Osteoblast (primary cell): ENCODE data around the gene IDH2. TPM values are rescaled to one million over a fixed set of nuclear protein-coding genes. Genes with fewer than 3 reads are reported as not detected.
A peak's percentile ranks its signal among the peaks of the same experiment; 100 is the strongest.

ENCODE experiments used
- DNase-seq: peaks from one replicate; pipeline ENCODE4 v3.0.0; 2011; ENCODE audit warnings: low spot score, mixed read lengths; ENCODE audit not compliant: insufficient read length; ENCODE audit errors: missing footprints
- H2AFZ ChIP-seq: 2 replicates; pipeline ENCODE4 v1.6.0; 2011; ENCODE audit warnings: mild to moderate bottlenecking, low read length
- H3K27ac ChIP-seq: 2 replicates; pipeline ENCODE4 v1.5.1; 2011; ENCODE audit warnings: mild to moderate bottlenecking, low read depth, low read length, moderate library complexity
- H3K27me3 ChIP-seq: 2 replicates; pipeline ENCODE4 v1.6.0; 2012; ENCODE audit warnings: mild to moderate bottlenecking, control low read depth, inconsistent platforms, low read length, moderate library complexity; ENCODE audit not compliant: insufficient read depth
- H3K36me3 ChIP-seq: 2 replicates; pipeline ENCODE4 v1.5.1; 2011; ENCODE audit warnings: mild to moderate bottlenecking, low read length, control low read depth, moderate library complexity; ENCODE audit not compliant: insufficient read depth
- H3K4me1 ChIP-seq: 2 replicates; pipeline ENCODE4 v1.5.1; 2011; ENCODE audit warnings: mild to moderate bottlenecking, low read length, control low read depth, moderate library complexity; ENCODE audit not compliant: insufficient read depth
- H3K4me2 ChIP-seq: 2 replicates; pipeline ENCODE4 v1.6.0; 2011; ENCODE audit warnings: mild to moderate bottlenecking, low read length; ENCODE audit not compliant: insufficient read depth
- H3K4me3 ChIP-seq: fragments of 200-600 bp; sonication (generic); 3 replicates; pipeline ENCODE4 v1.5.1; 2012; ENCODE audit warnings: mild to moderate bottlenecking, low read length, inconsistent platforms; ENCODE audit not compliant: insufficient read depth
- H3K79me2 ChIP-seq: 2 replicates; pipeline ENCODE4 v1.6.0; 2012; ENCODE audit warnings: mild to moderate bottlenecking, low read length, control low read depth, inconsistent platforms; ENCODE audit not compliant: insufficient read depth
- H3K9me3 ChIP-seq: 2 replicates; pipeline ENCODE4 v1.5.1; 2011; ENCODE audit warnings: low read depth, low read length, control low read depth
- H4K20me1 ChIP-seq: 2 replicates; pipeline ENCODE4 v1.6.0; 2012; ENCODE audit warnings: mild to moderate bottlenecking, low read length, control low read depth; ENCODE audit not compliant: insufficient read depth
- total RNA-seq: library from RNA; depleted of rRNA; stranded (reverse); fragments of >200 nt; gene quantifications from 2 replicates; pipeline ENCODE4 v1.2.3, GENCODE V29; 2012
- TF ChIP-seq, protein P1 (sequence below): IDR thresholded peaks from 2 replicates; pipeline ENCODE4 v1.5.1; 2011; ENCODE audit warnings: mild to moderate bottlenecking, low read depth, low read length, moderate library complexity; ENCODE audit errors: extremely low read depth

IDH2 gene
- total RNA-seq, 1 donor, result 51.0 TPM

DNA sequence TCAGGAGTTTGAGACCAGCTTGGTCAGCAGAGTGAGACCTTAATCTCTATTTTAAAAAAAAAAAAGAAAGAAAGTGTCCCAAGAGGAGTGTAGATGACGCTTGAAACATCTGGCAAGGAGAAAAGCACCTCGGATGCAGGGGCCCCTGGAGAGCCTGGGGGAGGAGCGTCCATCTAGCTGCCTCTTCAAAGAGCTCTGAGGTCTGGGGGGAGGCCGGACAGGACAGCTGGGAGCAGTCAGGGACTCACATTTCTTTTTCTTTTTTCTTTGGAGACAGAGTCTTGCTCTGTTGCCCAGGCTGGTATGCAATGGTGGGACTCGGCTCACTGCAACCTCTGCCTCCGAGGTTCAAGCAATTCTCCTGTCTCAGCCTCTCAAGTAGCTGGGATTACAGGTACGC lies 3.3 kb upstream of the IDH2 start:
- Histone ChIP-seq H3K4me1 (peaks cover 20% of the 10 kb centered on the region), H3K4me3 (no peak overlapping the region), H3K4me2 (no peak overlapping the region), H3K79me2 (peaks cover 7% of the 10 kb centered on the region), H2AFZ (no peak overlapping the region), H3K27ac (no peak overlapping the region), H3K36me3 (no peaks in the 10 kb centered on the region), H3K27me3 (no peaks in the 10 kb centered on the region), H3K9me3 (no peaks in the 10 kb centered on the region), H4K20me1 (no peaks in the 10 kb centered on the region)
- DNase-seq, result peak; percentile 79
- TF ChIP-seq, protein P1, sequence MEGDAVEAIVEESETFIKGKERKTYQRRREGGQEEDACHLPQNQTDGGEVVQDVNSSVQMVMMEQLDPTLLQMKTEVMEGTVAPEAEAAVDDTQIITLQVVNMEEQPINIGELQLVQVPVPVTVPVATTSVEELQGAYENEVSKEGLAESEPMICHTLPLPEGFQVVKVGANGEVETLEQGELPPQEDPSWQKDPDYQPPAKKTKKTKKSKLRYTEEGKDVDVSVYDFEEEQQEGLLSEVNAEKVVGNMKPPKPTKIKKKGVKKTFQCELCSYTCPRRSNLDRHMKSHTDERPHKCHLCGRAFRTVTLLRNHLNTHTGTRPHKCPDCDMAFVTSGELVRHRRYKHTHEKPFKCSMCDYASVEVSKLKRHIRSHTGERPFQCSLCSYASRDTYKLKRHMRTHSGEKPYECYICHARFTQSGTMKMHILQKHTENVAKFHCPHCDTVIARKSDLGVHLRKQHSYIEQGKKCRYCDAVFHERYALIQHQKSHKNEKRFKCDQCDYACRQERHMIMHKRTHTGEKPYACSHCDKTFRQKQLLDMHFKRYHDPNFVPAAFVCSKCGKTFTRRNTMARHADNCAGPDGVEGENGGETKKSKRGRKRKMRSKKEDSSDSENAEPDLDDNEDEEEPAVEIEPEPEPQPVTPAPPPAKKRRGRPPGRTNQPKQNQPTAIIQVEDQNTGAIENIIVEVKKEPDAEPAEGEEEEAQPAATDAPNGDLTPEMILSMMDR, result no peak

- peaks cover 15% of the 10 kb centered on the region for H3K79me2 ChIP-seq
- peaks cover 4% of the 10 kb centered on the region for H4K20me1 ChIP-seq
- H3K9me3 ChIP-seq, result no peaks in the 10 kb centered on the region
- no peak for DNase-seq
- H3K4me2 ChIP-seq, result no peak overlapping the region
- peaks cover 29% of the 10 kb centered on the region for H3K4me1 ChIP-seq
- TF ChIP-seq, protein P1, result no peak
- no peak overlapping the region for H2AFZ ChIP-seq
- no peaks in the 10 kb centered on the region for H3K27me3 ChIP-seq
- H3K36me3 ChIP-seq, result no peaks in the 10 kb centered on the region
- H3K27ac ChIP-seq, result no peak overlapping the region
- no peak overlapping the region for H3K4me3 ChIP-seq
These were observed 2.3 kb upstream of the IDH2 start for GRCh38 chr15:90104551-90104950.

- H3K79me2 ChIP-seq, result peaks cover 21% of the 10 kb centered on the region
- H3K27me3 ChIP-seq, result no peaks in the 10 kb centered on the region
- peaks cover 32% of the 10 kb centered on the region for H3K4me1 ChIP-seq
- no peaks in the 10 kb centered on the region for H3K9me3 ChIP-seq
- H3K4me3 ChIP-seq, result no peak overlapping the region
- H3K27ac ChIP-seq, result no peak overlapping the region
- no peak overlapping the region for H2AFZ ChIP-seq
- DNase-seq, result peak; percentile 72
- H3K36me3 ChIP-seq, result no peaks in the 10 kb centered on the region
- peaks cover 4% of the 10 kb centered on the region for H4K20me1 ChIP-seq
- TF ChIP-seq, protein P1, result no peak
- no peak overlapping the region for H3K4me2 ChIP-seq
These were observed 1.5 kb upstream of the IDH2 start for GRCh38 chr15:90103701-90104329.

GRCh38 chr15:90101130-90101968 lies 919 bp downstream of the IDH2 start:
- Histone ChIP-seq H3K27ac (peak overlapping the region; percentile 65), H3K27me3 (no peaks in the 10 kb centered on the region), H2AFZ (peak overlapping the region; percentile 7), H3K79me2 (peaks cover 28% of the 10 kb centered on the region), H3K4me1 (peaks cover 40% of the 10 kb centered on the region), H4K20me1 (peaks cover 7% of the 10 kb centered on the region), H3K36me3 (no peaks in the 10 kb centered on the region), H3K4me2 (peak overlapping the region; percentile 83), H3K4me3 (peak overlapping the region; percentile 81), H3K9me3 (no peaks in the 10 kb centered on the region)
- TF ChIP-seq, protein P1, result no peak
- peak; percentile 83 for DNase-seq
